RWPE1 (cell line): ENCODE results near the gene BACH2.
A peak's percentile ranks its signal among the peaks of the same experiment; 100 is the strongest.

Experiments used
- CTCF ChIA-PET: fragments of 350-600 bp; sonication (Branson Sonifier 250); formaldehyde crosslinking; extraction: SDS; loops from one replicate; lab custom pipeline; 2021; lab: Yijun Ruan, JAX
- POLR2A ChIA-PET: fragments of 400-600 bp; formaldehyde crosslinking; extraction: SDS; loops from one replicate; lab custom pipeline; 2020; ENCODE audit warnings: antibody characterized with exemption; ENCODE audit not compliant: low non-redundant PET; lab: Yijun Ruan, JAX
- DNase-seq: peaks from one replicate; pipeline ENCODE4 v3.0.0; 2012; ENCODE audit warnings: low spot score
- H3K27ac ChIP-seq: fragments of 450-650 bp; 2 replicates; pipeline ENCODE4 v1.5.1; 2017
- TF ChIP-seq, protein P1 (sequence below): fragments of 450-650 bp; conservative IDR thresholded peaks from 2 replicates; pipeline ENCODE4 v1.5.1; 2017; ENCODE audit warnings: low read depth, mild to moderate bottlenecking

The BACH2 gene

GRCh38 chr6:90072501-90072900, 224.1 kb downstream of the BACH2 start:
- ChIA-PET CTCF (no interaction called here), POLR2A (no interaction called here)
- no peak for DNase-seq
- TF ChIP-seq, protein P1, sequence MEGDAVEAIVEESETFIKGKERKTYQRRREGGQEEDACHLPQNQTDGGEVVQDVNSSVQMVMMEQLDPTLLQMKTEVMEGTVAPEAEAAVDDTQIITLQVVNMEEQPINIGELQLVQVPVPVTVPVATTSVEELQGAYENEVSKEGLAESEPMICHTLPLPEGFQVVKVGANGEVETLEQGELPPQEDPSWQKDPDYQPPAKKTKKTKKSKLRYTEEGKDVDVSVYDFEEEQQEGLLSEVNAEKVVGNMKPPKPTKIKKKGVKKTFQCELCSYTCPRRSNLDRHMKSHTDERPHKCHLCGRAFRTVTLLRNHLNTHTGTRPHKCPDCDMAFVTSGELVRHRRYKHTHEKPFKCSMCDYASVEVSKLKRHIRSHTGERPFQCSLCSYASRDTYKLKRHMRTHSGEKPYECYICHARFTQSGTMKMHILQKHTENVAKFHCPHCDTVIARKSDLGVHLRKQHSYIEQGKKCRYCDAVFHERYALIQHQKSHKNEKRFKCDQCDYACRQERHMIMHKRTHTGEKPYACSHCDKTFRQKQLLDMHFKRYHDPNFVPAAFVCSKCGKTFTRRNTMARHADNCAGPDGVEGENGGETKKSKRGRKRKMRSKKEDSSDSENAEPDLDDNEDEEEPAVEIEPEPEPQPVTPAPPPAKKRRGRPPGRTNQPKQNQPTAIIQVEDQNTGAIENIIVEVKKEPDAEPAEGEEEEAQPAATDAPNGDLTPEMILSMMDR = no peak
- H3K27ac ChIP-seq = no peak overlapping the region

DNA sequence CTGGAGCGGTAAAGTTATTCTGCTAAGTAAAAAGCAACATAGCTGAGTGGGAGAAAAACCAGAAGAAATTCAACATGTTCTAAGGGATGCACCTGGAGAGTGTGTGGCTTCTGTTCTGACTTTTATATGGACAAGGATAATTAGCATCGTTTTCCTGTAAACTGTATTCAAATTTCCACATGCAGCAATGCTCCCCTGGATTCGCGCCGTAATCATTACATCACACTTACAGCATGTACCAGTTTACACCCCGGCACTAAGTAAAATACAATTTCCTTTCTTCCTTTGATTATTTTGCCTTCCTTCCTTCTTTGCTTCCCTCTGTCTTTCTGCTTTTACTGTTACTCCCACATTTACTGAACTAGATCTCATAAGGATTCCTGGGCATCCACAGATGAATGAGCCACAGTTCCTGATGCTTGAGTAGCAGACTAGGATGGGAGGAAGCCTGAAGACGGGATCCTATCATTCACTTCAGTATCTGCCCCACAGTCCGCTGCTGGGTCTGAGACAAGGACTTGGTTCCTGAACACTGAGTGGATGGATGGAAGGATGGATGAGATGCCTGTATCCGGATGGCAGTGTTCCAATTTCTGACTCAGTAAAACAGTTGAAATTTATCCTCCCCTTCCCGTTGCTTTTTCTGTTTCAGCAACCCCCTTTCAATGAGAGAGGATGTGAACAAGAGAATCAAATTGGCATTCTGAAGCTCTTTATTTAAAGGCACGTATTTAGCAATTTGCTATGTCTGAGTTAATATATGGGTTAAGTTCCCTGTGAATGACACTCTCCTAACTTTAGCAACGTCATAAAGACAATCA, 227.7 kb downstream of the BACH2 start:
- no peak overlapping the region for H3K27ac ChIP-seq
- ChIA-PET CTCF (no interaction called here), POLR2A (no interaction called here)
- TF ChIP-seq, protein P1 = no peak
- DNase-seq = no peak

GRCh38 chr6:90068264-90068663, 228.4 kb downstream of the BACH2 start:
- TF ChIP-seq, protein P1 = no peak
- no peak overlapping the region for H3K27ac ChIP-seq
- peak; percentile 47 for DNase-seq
- ChIA-PET CTCF (no interaction called here), POLR2A (no interaction called here)

- TF ChIP-seq, protein P1 = no peak
- CTCF ChIA-PET = interaction anchor here (0.6 kb wide), 1 partner anchor 12 kb away, joined by 3 read pairs; no protein-coding TSS in a partner anchor
- DNase-seq = no peak
- no peak overlapping the region for H3K27ac ChIP-seq
- POLR2A ChIA-PET = no interaction called here
Observed at GRCh38 chr6:90066697-90067096, 229.9 kb downstream of the BACH2 start.

DNA sequence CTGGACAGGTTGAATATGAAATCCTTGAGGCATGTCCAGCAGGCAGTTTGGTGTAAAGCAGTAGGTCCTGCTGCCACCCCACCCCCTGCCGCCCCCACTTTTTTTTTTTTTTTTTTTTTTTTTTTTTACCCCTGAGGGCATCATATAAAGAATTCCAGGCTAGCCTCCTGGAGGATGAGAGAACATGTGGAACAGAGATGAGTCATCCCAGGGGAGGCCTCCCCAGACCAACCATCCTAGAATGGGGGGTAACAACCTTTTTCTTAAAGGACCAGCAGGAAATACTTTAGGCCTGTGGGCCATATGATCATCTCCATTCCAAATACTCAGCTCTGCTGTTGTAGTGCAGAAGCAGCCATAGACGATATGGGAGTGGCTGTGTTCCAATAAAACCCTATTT, 231.5 kb downstream of the BACH2 start:
- ChIA-PET CTCF (interaction anchor here (0.5 kb wide), 1 partner anchor 424 kb away, joined by 3 read pairs; no protein-coding TSS in a partner anchor), POLR2A (no interaction called here)
- TF ChIP-seq, protein P1 = no peak

DNA sequence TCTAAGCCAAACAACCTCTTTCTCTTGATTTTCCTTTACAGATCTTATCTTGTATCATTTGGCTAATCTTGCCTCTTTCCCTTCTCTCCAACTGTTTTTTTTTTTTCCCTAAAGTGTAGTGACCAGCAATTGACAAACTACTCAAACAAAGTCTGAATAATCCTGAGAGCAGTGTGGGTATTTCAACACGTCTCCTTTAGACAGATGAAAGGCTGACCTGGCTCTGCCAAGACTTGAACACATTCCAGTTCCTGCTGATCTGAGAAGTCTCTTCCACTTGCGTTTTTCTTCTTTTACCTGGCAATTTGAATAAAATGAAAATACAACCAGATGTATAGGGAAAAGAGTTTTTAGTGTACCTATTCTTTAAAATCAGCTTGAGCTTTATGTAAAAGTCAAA, 234.0 kb downstream of the BACH2 start:
- TF ChIP-seq, protein P1 = no peak
- peak; percentile 25 for DNase-seq
- ChIA-PET POLR2A (no interaction called here), CTCF (no interaction called here)
- no peak overlapping the region for H3K27ac ChIP-seq

More for the DNA sequence above, 231.5 kb downstream of the BACH2 start:
- H3K27ac ChIP-seq = no peak overlapping the region
- DNase-seq = peak; percentile 44
